Tibial nerve (tissue), 4 donors: ENCODE results near the gene SYNPO2. TPM values are rescaled to one million over a fixed set of nuclear protein-coding genes. Genes with fewer than 3 reads are reported as not detected.

Experiments used
- DNase-seq, 2 donors: peaks; one replicate each; pipeline ENCODE4 v3.0.0-alpha.2; 2019; ENCODE audit warnings: low spot score in 2 of 2
- H3K27ac ChIP-seq, 4 donors: fragments of 200-600 bp; sonication (generic) in 3 of 4; one replicate each; pipeline ENCODE4 v1.5.1; 2017 to 2019; ENCODE audit warnings: mild to moderate bottlenecking in 1 of 4
- H3K27me3 ChIP-seq, 2 donors: fragments of 200-600 bp; sonication (generic) in 1 of 2; one replicate each; pipeline versions ENCODE4 v1.5.1 to v1.6.0; 2017 to 2019
- H3K36me3 ChIP-seq, 3 donors: fragments of 200-600 bp; sonication (generic); one replicate each; pipeline ENCODE4 v1.5.1; 2018 to 2019
- H3K4me1 ChIP-seq, 4 donors: fragments of 200-600 bp; sonication (generic) in 3 of 4; one replicate each; pipeline ENCODE4 v1.5.1; 2017 to 2019
- H3K4me3 ChIP-seq, 4 donors: fragments of 200-600 bp; sonication (generic) in 3 of 4; one replicate each; pipeline ENCODE4 v1.5.1; 2017 to 2019; ENCODE audit warnings: mild to moderate bottlenecking in 1 of 4, moderate library complexity in 1 of 4
- H3K9me3 ChIP-seq, 4 donors: fragments of 200-600 bp; sonication (generic) in 3 of 4; one replicate each; pipeline ENCODE4 v1.5.1; 2017 to 2019
- EP300 ChIP-seq, 2 donors: sonication (generic); formaldehyde crosslinking; IDR thresholded peaks; one replicate each; pipeline ENCODE4 v1.6.1; 2017; ENCODE audit warnings: antibody characterized with exemption in 2 of 2, mild to moderate bottlenecking in 1 of 2
- POLR2A ChIP-seq, 2 donors: fragments of 450-650 bp; IDR thresholded peaks; one replicate each; pipeline ENCODE4 v1.6.1; 2017; ENCODE audit warnings: antibody characterized with exemption in 2 of 2, mild to moderate bottlenecking in 2 of 2, moderate library complexity in 2 of 2
- WGBS, 2 donors: methylation state at CpG; one replicate each; pipeline ENCODE4 v1.1.5; 2018; 5-methylcytosine and 5-hydroxymethylcytosine counted together
- total RNA-seq, 4 donors: library from RNA; depleted of rRNA; stranded (reverse); fragments of >200 nt; gene quantifications; one replicate each; pipeline ENCODE4 v1.1.0, GENCODE V29; 2016
- TF ChIP-seq, protein P1 (sequence below), 5 experiments: fragments of 200-600 bp in 3 of 5; fragments of 450-650 bp in 2 of 5; sonication (generic) in 3 of 5; IDR thresholded peaks; one replicate each; pipeline ENCODE4 v1.5.1; 2016 to 2019; ENCODE audit warnings: antibody characterized with exemption in 5 of 5, mild to moderate bottlenecking in 3 of 5, moderate library complexity in 2 of 5

Gene SYNPO2
- total RNA-seq, 4 donors from 2014 or later, result 118 to 177 (median 138) TPM

DNA sequence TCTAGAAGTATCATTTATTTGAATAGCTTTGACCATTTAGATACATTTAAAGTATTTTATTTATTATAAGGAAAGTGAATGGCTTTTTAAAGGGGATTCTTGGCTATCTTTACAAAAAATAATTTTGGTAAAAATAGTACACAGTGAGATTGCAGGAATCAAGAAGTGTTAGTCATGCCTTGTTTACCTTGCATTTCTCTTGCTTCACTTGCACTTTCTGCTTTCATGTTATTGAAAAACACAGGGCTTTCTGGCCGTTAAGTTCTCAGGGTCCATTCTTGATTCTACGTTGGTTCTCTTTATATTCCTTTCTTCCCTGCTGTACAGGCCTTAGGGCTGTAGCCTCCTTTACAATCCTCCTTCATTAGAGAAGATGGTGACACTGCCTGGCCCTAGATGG, 30.9 kb upstream of the SYNPO2 start:
- DNase-seq, result no peak
- H3K4me3 ChIP-seq, result no peak overlapping the region
- H3K27me3 ChIP-seq, result no peaks in the 10 kb centered on the region
- WGBS, 2 donors, result 69 to 73% methylated on average over 2 of the region's 2 CpGs
- TF ChIP-seq POLR2A (IDR thresholded peaks at IDR 0.05) (no peak), EP300 (IDR thresholded peaks at IDR 0.05) (no peak)
- TF ChIP-seq, protein P1, sequence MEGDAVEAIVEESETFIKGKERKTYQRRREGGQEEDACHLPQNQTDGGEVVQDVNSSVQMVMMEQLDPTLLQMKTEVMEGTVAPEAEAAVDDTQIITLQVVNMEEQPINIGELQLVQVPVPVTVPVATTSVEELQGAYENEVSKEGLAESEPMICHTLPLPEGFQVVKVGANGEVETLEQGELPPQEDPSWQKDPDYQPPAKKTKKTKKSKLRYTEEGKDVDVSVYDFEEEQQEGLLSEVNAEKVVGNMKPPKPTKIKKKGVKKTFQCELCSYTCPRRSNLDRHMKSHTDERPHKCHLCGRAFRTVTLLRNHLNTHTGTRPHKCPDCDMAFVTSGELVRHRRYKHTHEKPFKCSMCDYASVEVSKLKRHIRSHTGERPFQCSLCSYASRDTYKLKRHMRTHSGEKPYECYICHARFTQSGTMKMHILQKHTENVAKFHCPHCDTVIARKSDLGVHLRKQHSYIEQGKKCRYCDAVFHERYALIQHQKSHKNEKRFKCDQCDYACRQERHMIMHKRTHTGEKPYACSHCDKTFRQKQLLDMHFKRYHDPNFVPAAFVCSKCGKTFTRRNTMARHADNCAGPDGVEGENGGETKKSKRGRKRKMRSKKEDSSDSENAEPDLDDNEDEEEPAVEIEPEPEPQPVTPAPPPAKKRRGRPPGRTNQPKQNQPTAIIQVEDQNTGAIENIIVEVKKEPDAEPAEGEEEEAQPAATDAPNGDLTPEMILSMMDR (IDR thresholded peaks at IDR 0.05), result no peak
- H3K4me1 ChIP-seq, result no peaks in the 10 kb centered on the region
- no peaks in the 10 kb centered on the region for H3K36me3 ChIP-seq
- no peak overlapping the region for H3K27ac ChIP-seq
- no peaks in the 10 kb centered on the region for H3K9me3 ChIP-seq

DNA sequence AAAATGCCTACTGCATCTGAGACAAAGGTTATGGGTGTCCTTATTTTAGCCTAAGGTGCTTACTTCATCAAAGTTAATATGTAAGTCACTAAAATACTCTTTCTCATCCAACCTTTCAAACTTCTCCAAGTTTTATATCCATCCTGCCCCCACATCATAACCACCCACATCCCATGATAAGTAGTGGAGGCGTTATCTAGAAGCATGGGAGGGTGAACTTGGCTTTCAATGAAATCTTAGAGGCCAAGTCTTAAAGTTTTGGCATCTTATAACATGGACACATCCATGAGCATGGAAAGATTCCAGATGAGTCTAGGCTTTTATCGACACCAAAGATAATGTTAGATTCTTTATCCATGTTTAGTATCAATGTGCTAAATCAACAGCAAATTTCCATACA, 29.9 kb upstream of the SYNPO2 start:
- Histone ChIP-seq H3K27me3 (no peaks in the 10 kb centered on the region), H3K9me3 (no peaks in the 10 kb centered on the region), H3K4me1 (no peaks in the 10 kb centered on the region), H3K27ac (no peak overlapping the region), H3K4me3 (no peak overlapping the region), H3K36me3 (no peaks in the 10 kb centered on the region)
- WGBS, 2 donors, result 85 to 88% methylated on average over 2 of the region's 2 CpGs
- no peak for DNase-seq
- TF ChIP-seq POLR2A (IDR thresholded peaks at IDR 0.05) (no peak), EP300 (IDR thresholded peaks at IDR 0.05) (no peak)

DNA sequence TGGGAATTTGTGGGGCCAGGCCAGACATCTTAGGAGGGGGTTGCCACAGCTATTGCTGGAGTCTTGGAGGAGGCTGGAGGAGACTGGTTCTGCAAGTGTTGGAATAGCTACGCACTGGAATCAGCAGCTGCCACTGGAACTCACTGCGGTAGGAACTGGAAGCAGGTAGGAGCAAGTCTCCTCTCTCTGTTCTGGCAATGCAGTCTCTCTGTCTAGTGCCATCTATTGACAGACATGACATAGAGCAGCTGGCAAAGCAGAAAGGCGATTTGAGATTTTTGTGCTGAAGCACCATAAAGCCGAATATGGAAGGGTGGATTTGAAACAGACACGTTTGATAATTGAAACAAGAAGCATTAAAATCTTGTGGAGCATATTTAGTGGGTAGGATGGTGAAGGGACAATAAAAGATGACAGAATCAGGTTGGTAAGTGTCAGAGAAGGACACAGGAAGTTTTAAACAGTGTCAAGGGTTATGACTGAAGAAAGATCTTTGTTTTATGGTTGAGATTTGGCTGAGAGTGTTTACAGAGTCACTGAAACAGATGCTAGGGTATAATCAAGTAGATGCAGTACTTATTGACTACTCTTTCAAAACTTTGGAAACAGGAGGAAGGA, 23.5 kb upstream of the SYNPO2 start:
- Histone ChIP-seq H3K4me3 (no peak overlapping the region), H3K9me3 (no peaks in the 10 kb centered on the region), H3K36me3 (no peaks in the 10 kb centered on the region), H3K27me3 (no peaks in the 10 kb centered on the region), H3K27ac (no peak overlapping the region), H3K4me1 (peaks cover 0 to 18% (median 0%) of the 10 kb centered on the region in 4 donors)
- TF ChIP-seq POLR2A (IDR thresholded peaks at IDR 0.05), result no peak
- TF ChIP-seq, protein P1 (IDR thresholded peaks at IDR 0.05), result peak; percentile 45 to 66 (median 55)
- no peak for DNase-seq
- 15 to 18% methylated on average over 5 of the region's 5 CpGs for WGBS, 2 donors

DNA sequence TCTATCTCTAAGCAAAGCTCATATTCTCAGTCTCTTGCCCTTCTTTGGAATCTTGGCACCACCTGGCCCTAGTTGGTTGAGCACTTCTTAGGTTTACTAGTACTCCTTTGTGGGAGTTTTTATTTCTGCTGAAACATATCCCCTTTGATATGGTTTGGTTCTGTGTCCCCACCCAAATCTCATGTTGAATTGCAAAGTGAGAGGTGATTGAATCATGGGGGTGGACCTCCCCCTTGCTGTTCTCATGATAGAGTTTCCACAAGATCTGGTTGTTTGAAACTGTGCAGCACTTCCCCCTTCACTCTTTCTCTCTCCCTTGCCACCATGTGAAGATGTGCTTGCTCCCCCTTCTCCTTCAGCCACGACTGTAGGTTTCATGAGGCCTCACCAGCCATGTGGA, 22.2 kb upstream of the SYNPO2 start:
- H3K36me3 ChIP-seq, result no peaks in the 10 kb centered on the region
- H3K27me3 ChIP-seq, result no peaks in the 10 kb centered on the region
- DNase-seq, result no peak
- WGBS, 2 donors, result 67 to 88% methylated on average over 1 of the region's 1 CpG
- H3K4me3 ChIP-seq, result no peak overlapping the region
- peaks cover 0 to 20% (median 0%) of the 10 kb centered on the region in 4 donors for H3K4me1 ChIP-seq
- no peak for TF ChIP-seq POLR2A (IDR thresholded peaks at IDR 0.05)
- TF ChIP-seq, protein P1 (IDR thresholded peaks at IDR 0.05), result no peak
- TF ChIP-seq EP300 (IDR thresholded peaks at IDR 0.05), result no peak
- no peak overlapping the region for H3K27ac ChIP-seq
- H3K9me3 ChIP-seq, result no peaks in the 10 kb centered on the region

DNA sequence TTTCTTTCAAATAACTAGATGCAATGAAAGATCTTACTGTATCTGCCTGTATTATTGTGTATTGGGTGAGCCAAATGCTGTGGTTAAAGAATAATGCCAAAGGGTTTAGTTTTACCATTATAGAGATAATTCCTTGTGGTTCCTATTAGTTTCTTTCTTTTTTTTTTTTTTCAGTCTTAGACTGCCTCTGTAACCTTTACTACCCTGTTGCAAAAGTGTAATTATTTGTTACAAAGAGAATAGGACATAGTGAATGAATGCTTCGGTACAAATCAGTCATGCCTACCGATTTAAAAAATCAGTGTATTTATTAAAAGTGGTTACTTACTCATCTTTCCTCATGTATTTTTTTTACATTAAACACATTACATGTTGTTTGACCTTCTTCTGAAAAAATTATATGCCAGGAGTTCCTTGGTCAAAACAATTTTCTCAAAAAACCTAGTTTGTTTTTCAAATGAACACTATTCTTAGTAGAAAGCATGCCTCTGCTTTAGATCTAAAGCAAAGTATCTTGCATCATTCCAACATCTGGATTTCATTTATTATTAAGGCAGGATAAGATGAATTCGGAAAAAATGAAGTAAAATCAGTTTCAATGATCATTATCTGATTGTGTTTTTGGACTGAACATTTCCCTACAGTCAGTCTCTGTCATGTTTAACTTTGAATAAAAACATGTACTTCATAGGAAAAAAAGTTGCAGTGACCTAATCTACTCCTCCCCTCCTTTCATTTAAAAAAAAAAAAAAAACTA, 21.2 kb upstream of the SYNPO2 start:
- Histone ChIP-seq H3K27me3 (no peaks in the 10 kb centered on the region), H3K27ac (no peak overlapping the region)
- TF ChIP-seq, protein P1 (IDR thresholded peaks at IDR 0.05), result no peak
- no peak for TF ChIP-seq POLR2A (IDR thresholded peaks at IDR 0.05)
- no peak for TF ChIP-seq EP300 (IDR thresholded peaks at IDR 0.05)

More for the DNA sequence above, 21.2 kb upstream of the SYNPO2 start:
- H3K4me3 ChIP-seq, result no peak overlapping the region
- no peaks in the 10 kb centered on the region for H3K9me3 ChIP-seq
- H3K36me3 ChIP-seq, result no peaks in the 10 kb centered on the region
- 66 to 75% methylated on average over 3 of the region's 3 CpGs for WGBS, 2 donors
- H3K4me1 ChIP-seq, result peaks cover 0 to 20% (median 0%) of the 10 kb centered on the region in 4 donors
- DNase-seq, result no peak
